GM21360 (cell line): ENCODE measurements around the gene LYRM1.
"Not testable (repeated sequence)": the region's sequence is repeated elsewhere in the genome, so short reads cannot be mapped to it uniquely, and the experiment has no call there.

Source experiments
- ATAC-seq: cut with Tn5 transposase; IDR thresholded peaks from one replicate; pipeline ENCODE4 v1.9.1; 2021; ENCODE audit warnings: mild to moderate bottlenecking, moderate library complexity; ENCODE audit not compliant: unreplicated experiment

Gene LYRM1

GRCh38 chr16:20971401-20971800, 70.8 kb downstream of the LYRM1 start:
- ATAC-seq = no peak

GRCh38 chr16:20973201-20973600, 72.6 kb downstream of the LYRM1 start:
- ATAC-seq = not testable (repeated sequence)
